Skin epidermis (tissue), 12 donors: ENCODE data around the gene NR3C2.

Experiments
- H3K27ac ChIP-seq, 21 experiments: fragments of 200-600 bp; sonication (generic) in 11 of 21; one replicate each; pipeline ENCODE4 v1.5.0; 2020; ENCODE audit warnings: mild to moderate bottlenecking in 3 of 21, inconsistent platforms in 2 of 21, moderate library complexity in 2 of 21
- H3K4me3 ChIP-seq, 7 experiments: fragments of 200-600 bp; sonication (generic) in 2 of 7; one replicate each; pipeline ENCODE4 v1.5.0; 2020; ENCODE audit warnings: inconsistent platforms in 2 of 7, mild to moderate bottlenecking in 2 of 7, moderate library complexity in 1 of 7

The NR3C2 gene

GRCh38 chr4:148044912-148045352, 397.3 kb downstream of the NR3C2 start:
- H3K27ac ChIP-seq, result no peak overlapping the region
- no peak overlapping the region for H3K4me3 ChIP-seq

GRCh38 chr4:148044089-148044911, 397.9 kb downstream of the NR3C2 start:
- Histone ChIP-seq H3K4me3 (no peak overlapping the region), H3K27ac (no peak overlapping the region)

- H3K27ac ChIP-seq, result no peak overlapping the region
- H3K4me3 ChIP-seq, result no peak overlapping the region
These were observed 400.4 kb downstream of the NR3C2 start for GRCh38 chr4:148041606-148042329.

GRCh38 chr4:148034813-148035212, 407.4 kb downstream of the NR3C2 start:
- Histone ChIP-seq H3K4me3 (no peak overlapping the region), H3K27ac (no peak overlapping the region)

- no peak overlapping the region for H3K27ac ChIP-seq
- H3K4me3 ChIP-seq, result no peak overlapping the region
These were observed 411.9 kb downstream of the NR3C2 start for GRCh38 chr4:148030193-148030873.

GRCh38 chr4:148029781-148030180, 412.4 kb downstream of the NR3C2 start:
- Histone ChIP-seq H3K4me3 (no peak overlapping the region), H3K27ac (no peak overlapping the region)
